Left ventricle myocardium inferior (tissue), 1 donor: ENCODE results near the gene SLC22A4. TPM values are rescaled to one million over a fixed set of nuclear protein-coding genes. Genes with fewer than 3 reads are reported as not detected.

ENCODE experiments used
- DNase-seq: peaks from one replicate; pipeline ENCODE4 v3.0.0-alpha.2; 2020
- H3K27ac ChIP-seq: fragments of 200-600 bp; replicated peaks from 2 replicates; pipeline ENCODE4 v1.8.0; 2021
- H3K27me3 ChIP-seq: fragments of 200-600 bp; 2 replicates; pipeline ENCODE4 v1.8.0; 2021; ENCODE audit warnings: low read depth
- H3K36me3 ChIP-seq: fragments of 200-600 bp; 2 replicates; pipeline ENCODE4 v1.8.0; 2021
- H3K4me1 ChIP-seq: fragments of 200-600 bp; 2 replicates; pipeline ENCODE4 v1.8.0; 2021
- H3K4me3 ChIP-seq: fragments of 200-600 bp; 2 replicates; pipeline ENCODE4 v1.8.0; 2021; ENCODE audit warnings: mild to moderate bottlenecking, moderate library complexity
- H3K9me3 ChIP-seq: fragments of 200-600 bp; replicated peaks from 2 replicates; pipeline ENCODE4 v1.8.0; 2021
- intact Hi-C: fragments of 100-400 bp; cut with micrococcal nuclease; formaldehyde crosslinking; loops from one replicate; pipeline ENCODE4 v1.11.0; 2022
- total RNA-seq: library from RNA; stranded (reverse); fragmentation: NEBNext Ultra II Directional; extraction: Animal tissue kit (Norgen Biotek cat#: 25700); gene quantifications from one replicate; pipeline ENCODE4 v1.2.1, GENCODE V29; 2021
- TF ChIP-seq, protein P1 (sequence below): fragments of 200-600 bp; IDR thresholded peaks from 2 replicates; pipeline ENCODE4 v1.8.0; 2021; ENCODE audit warnings: antibody characterized with exemption, mild to moderate bottlenecking, borderline replicate concordance
- donor health status: DM: no; HTN: yes; CAD: no; lungs with severe emphysema.

Gene SLC22A4
- total RNA-seq, 1 donor from 2014 or later, result 2.0 TPM

DNA sequence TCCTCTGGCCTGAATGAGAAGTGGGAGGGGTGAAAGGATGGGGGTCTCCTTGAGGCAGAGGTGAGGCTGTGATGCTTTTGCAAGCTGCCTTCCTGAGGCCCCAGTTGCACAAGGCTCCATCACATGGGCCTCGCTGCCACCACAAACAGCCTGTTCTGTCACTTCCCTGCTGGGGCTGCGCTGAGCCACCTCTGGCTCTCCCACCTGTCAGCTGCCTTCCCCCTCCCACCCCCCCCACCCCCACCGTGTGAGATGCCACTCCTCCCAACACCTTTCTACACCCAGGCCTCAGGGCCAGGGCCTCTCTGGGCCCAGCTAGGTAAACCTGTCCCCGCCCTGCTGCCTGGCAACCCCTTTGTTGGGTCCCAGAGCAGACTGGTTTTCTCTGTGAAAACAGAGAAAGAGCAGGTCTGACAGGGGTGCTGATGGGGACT lies 41.2 kb upstream of the SLC22A4 start:
- DNase-seq, result no peak
- Histone ChIP-seq H3K36me3 (no peaks in the 10 kb centered on the region), H3K27me3 (no peaks in the 10 kb centered on the region), H3K9me3 (peaks cover 1% of the 10 kb centered on the region), H3K27ac (no peak overlapping the region), H3K4me1 (peaks cover 26% of the 10 kb centered on the region), H3K4me3 (no peak overlapping the region)
- TF ChIP-seq, protein P1, sequence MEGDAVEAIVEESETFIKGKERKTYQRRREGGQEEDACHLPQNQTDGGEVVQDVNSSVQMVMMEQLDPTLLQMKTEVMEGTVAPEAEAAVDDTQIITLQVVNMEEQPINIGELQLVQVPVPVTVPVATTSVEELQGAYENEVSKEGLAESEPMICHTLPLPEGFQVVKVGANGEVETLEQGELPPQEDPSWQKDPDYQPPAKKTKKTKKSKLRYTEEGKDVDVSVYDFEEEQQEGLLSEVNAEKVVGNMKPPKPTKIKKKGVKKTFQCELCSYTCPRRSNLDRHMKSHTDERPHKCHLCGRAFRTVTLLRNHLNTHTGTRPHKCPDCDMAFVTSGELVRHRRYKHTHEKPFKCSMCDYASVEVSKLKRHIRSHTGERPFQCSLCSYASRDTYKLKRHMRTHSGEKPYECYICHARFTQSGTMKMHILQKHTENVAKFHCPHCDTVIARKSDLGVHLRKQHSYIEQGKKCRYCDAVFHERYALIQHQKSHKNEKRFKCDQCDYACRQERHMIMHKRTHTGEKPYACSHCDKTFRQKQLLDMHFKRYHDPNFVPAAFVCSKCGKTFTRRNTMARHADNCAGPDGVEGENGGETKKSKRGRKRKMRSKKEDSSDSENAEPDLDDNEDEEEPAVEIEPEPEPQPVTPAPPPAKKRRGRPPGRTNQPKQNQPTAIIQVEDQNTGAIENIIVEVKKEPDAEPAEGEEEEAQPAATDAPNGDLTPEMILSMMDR, result no peak
- intact Hi-C loops, result no loop called here

DNA sequence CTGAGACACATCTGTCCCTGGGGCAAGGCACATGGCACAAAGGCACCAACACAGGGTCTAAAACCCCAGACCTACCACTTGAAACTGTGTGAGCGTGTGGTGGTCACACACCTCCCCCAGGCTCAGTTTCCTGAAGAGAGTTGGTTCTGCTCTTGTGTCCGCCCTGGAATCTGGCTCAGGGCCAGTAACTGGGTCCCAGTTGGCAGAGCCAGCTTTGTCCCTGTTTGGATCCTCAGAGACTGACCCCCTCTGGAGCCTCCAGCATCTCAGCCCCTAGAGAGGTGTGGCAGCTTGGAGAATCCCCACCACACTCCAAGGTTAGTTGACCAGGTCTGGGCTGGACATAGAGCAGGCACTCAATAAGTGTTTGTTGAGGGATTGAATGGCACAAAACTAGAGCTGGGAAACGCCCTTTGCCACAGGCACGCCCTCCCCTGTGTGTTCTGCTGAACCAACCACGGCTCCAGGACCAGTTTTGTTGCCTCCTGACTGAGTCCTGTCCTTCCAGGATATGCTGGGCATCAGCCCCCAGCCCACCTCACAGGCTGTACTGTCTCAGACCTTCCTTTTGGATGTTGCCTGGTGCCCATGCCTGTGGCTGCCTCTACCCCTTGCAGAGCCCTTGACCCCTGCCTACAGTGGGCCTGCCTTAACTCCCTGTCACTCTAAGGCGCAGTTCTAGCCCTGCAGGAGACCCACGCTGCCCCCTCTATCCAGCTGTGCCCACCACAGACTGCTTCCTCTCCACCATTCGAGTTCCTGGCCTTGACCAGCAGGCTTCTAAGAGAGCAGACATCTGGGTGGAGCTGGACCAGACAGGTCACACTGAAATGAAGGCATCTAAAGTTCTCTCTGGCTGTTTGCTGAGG lies 40.5 kb upstream of the SLC22A4 start:
- H3K9me3 ChIP-seq, result no peaks in the 10 kb centered on the region
- no peak overlapping the region for H3K4me3 ChIP-seq
- H3K4me1 ChIP-seq, result peaks cover 33% of the 10 kb centered on the region
- TF ChIP-seq, protein P1, result no peak
- H3K27ac ChIP-seq, result peak overlapping the region; percentile 68
- H3K27me3 ChIP-seq, result no peaks in the 10 kb centered on the region
- intact Hi-C loops, result no loop called here
- no peak for DNase-seq
- H3K36me3 ChIP-seq, result no peaks in the 10 kb centered on the region

DNA sequence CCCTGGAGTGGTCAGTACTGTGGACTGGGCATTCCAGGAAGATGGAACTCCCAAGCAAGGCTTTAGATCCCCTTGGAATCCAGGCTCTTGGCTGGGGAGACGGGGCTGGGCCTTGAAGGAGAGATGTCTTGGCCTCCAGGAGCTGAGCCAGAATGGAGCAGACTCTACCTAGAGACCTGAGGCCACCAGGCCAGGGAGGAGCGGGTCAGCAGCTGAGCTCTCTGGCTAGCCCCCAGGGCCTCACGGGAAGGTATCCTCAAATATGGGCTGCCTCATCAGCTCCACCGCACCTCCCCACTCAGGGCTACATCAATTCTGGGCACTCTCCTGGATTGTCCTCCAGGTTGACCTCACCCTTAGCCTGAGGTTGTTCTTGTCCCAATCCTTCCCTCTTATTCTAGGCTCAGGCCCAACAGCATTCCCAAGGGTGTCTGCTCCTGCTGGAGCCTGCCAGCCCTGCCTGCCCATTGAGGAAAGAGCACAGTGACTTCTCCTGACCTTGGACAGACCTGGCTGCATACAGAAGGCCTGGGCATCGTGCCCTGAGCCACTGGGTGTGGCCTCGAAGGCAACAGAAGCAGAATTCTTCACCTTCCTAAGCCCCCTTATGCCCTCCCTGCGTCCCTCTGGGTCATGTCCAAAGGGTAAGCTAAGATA lies 39.7 kb upstream of the SLC22A4 start:
- no peaks in the 10 kb centered on the region for H3K36me3 ChIP-seq
- no peaks in the 10 kb centered on the region for H3K27me3 ChIP-seq
- H3K27ac ChIP-seq, result peak overlapping the region; percentile 68
- peak; percentile 64 for DNase-seq
- peaks cover 40% of the 10 kb centered on the region for H3K4me1 ChIP-seq
- H3K4me3 ChIP-seq, result no peak overlapping the region
- intact Hi-C loops, result no loop called here
- no peaks in the 10 kb centered on the region for H3K9me3 ChIP-seq
- TF ChIP-seq, protein P1, result no peak

DNA sequence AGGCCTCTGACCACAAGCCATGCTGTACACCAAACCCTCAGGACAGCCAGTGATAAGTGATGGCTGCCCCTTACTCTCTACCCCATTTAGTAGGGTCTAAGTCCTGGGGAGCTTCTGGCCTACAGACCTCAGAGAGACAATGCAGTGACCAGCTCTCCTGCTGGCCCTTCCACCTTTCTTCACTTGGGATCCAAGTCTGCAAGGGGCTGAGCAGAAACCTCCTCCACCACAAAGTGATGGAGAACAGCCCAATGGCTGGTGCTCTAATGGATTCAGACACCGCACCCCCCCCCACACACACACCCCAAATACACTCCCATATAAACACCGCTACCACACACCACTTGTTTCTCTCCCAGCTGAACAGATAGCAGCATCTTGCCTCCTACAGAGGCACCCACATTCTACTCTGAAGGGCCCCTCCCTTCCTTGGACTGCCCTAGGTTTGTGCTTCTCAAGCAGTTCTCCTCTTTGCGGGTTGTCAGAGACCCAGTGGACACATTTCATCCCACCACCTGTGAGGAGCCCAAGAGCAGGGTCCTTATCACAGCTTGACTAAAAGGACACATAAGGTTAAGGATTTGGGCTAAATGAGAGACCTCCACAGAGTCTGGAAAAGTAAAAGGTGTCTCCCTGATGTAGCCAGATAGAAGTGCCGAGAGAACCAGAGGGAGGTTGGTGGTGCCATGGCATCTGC lies 38.0 kb upstream of the SLC22A4 start:
- no peaks in the 10 kb centered on the region for H3K9me3 ChIP-seq
- TF ChIP-seq, protein P1, result no peak
- H3K27ac ChIP-seq, result no peak overlapping the region
- intact Hi-C loops, result no loop called here
- no peak for DNase-seq
- H3K27me3 ChIP-seq, result no peaks in the 10 kb centered on the region
- H3K4me1 ChIP-seq, result peaks cover 58% of the 10 kb centered on the region
- no peak overlapping the region for H3K4me3 ChIP-seq
- H3K36me3 ChIP-seq, result no peaks in the 10 kb centered on the region

DNA sequence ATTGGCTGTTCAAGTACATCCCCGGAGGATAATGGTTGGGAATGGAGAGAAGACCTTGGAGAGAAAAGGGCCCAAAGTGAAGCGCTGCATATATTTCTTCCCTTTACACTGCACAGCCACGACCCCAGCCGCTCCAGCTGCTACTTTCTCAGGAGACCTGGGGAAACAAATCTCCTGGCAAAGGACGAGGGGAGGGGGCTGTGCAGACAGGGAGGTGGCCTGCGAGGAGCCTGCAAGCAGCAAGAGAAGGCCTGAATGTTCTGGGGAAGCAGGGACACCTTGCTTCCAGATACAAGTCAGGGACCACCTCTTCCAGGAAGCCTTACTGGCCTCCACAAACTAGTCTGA lies 37.4 kb upstream of the SLC22A4 start:
- H3K4me1 ChIP-seq, result peaks cover 63% of the 10 kb centered on the region
- DNase-seq, result no peak
- H3K9me3 ChIP-seq, result no peaks in the 10 kb centered on the region
- no peaks in the 10 kb centered on the region for H3K27me3 ChIP-seq
- TF ChIP-seq, protein P1, result no peak
- peak overlapping the region; percentile 69 for H3K4me3 ChIP-seq
- H3K36me3 ChIP-seq, result no peaks in the 10 kb centered on the region
- intact Hi-C loops, result no loop called here
- peak overlapping the region; percentile 78 for H3K27ac ChIP-seq
